Left colon (tissue), 2 donors: Measurements from ENCODE around the gene MAPK8. TPM values are rescaled to one million over a fixed set of nuclear protein-coding genes. Genes with fewer than 3 reads are reported as not detected.

Experiments used
- ATAC-seq: fragments of 200-7000 bp; cut with Tn5 transposase; one replicate; pipeline ENCODE4 v1.9.1; 2020; ENCODE audit warnings: mild to moderate bottlenecking, moderate library complexity
- DNase-seq, 2 donors: peaks; one replicate each; pipeline ENCODE4 v3.0.0-alpha.2; 2020
- intact Hi-C, 2 donors: fragments of 100-400 bp; cut with DNase I in 1 of 2; cut with micrococcal nuclease in 1 of 2; formaldehyde crosslinking; loops; one replicate each; pipeline versions ENCODE4 v1.11.2 to v1.14.0; 2022; cut with DNase I, micrococcal nuclease
- total RNA-seq, 2 donors: library from RNA; stranded (reverse); fragmentation: NEBNext Ultra II Directional; extraction: Animal tissue kit (Norgen Biotek cat#: 25700); gene quantifications; one replicate each; pipeline ENCODE4 v1.2.1, GENCODE V29; 2021
- donor health status: DM: no; HTN: no; CAD: no.
- donor health status: DM: yes; HTN: yes; CAD: no.

The MAPK8 gene
- total RNA-seq, 2 donors from 2014 or later: 43.1 to 50.9 TPM

GRCh38 chr10:48464121-48464870, 157.8 kb downstream of the MAPK8 start:
- DNase-seq (no peak), ATAC-seq (no peak)
- intact Hi-C loops: no loop called here

- no peak for ATAC-seq
- intact Hi-C loops: no loop called here
- no peak for DNase-seq
Measured at GRCh38 chr10:48464871-48465736, 158.6 kb downstream of the MAPK8 start.

GRCh38 chr10:48465860-48466521, 159.5 kb downstream of the MAPK8 start:
- no peak for DNase-seq
- ATAC-seq: no peak
- intact Hi-C loops: no loop called here

- no peak for ATAC-seq
- DNase-seq: no peak
- intact Hi-C loops: no loop called here
Measured at GRCh38 chr10:48466611-48467240, 160.2 kb downstream of the MAPK8 start.

- intact Hi-C loops: no loop called here
- ATAC-seq (no peak), DNase-seq (no peak)
Measured at GRCh38 chr10:48467669-48468068, 161.2 kb downstream of the MAPK8 start.

- DNase-seq (no peak), ATAC-seq (no peak)
- intact Hi-C loops: no loop called here
Measured at GRCh38 chr10:48468130-48468790, 161.8 kb downstream of the MAPK8 start.

GRCh38 chr10:48468866-48469511, 162.5 kb downstream of the MAPK8 start:
- no peak for ATAC-seq
- no peak for DNase-seq
- intact Hi-C loops: no loop called here

- no peak for ATAC-seq
- intact Hi-C loops: no loop called here
- no peak for DNase-seq
Measured at GRCh38 chr10:48469516-48470020, 163.1 kb downstream of the MAPK8 start.

GRCh38 chr10:48470115-48470892, 163.8 kb downstream of the MAPK8 start:
- intact Hi-C loops: no loop called here
- no peak for DNase-seq
- no peak for ATAC-seq

GRCh38 chr10:48470893-48471805, 164.7 kb downstream of the MAPK8 start:
- ATAC-seq (no peak), DNase-seq (no peak)
- intact Hi-C loops: no loop called here

GRCh38 chr10:48472501-48473069, 166.1 kb downstream of the MAPK8 start:
- intact Hi-C loops: no loop called here
- DNase-seq: no peak
- no peak for ATAC-seq

- intact Hi-C loops: no loop called here
- DNase-seq (no peak), ATAC-seq (no peak)
Measured at GRCh38 chr10:48473704-48474103, 167.2 kb downstream of the MAPK8 start.

- intact Hi-C loops: no loop called here
- DNase-seq (no peak), ATAC-seq (no peak)
Measured at GRCh38 chr10:48474765-48475365, 168.4 kb downstream of the MAPK8 start.

GRCh38 chr10:48475943-48476278, 169.4 kb downstream of the MAPK8 start:
- intact Hi-C loops: no loop called here
- DNase-seq (no peak), ATAC-seq (no peak)

GRCh38 chr10:48476279-48476982, 170.0 kb downstream of the MAPK8 start:
- no peak for DNase-seq
- intact Hi-C loops: no loop called here
- no peak for ATAC-seq
